Fibroblast of lung (primary cell): ENCODE measurements around the gene NRAP. TPM values are rescaled to one million over a fixed set of nuclear protein-coding genes. Genes with fewer than 3 reads are reported as not detected.

ENCODE experiments used
- DNase-seq, 2 donors: peaks; one replicate each; pipeline versions ENCODE4 v3.0.0 to v3.0.0-alpha.2; 2010; ENCODE audit warnings: low read depth in 2 of 2
- H2AFZ ChIP-seq: 2 replicates; pipeline ENCODE4 v1.5.1; 2012; ENCODE audit warnings: low read length, control low read depth, inconsistent platforms
- H3K27ac ChIP-seq: 2 replicates; pipeline ENCODE4 v1.5.1; 2011; ENCODE audit warnings: low read length, control low read depth; ENCODE audit not compliant: insufficient read depth
- H3K27me3 ChIP-seq: 2 replicates; pipeline ENCODE4 v1.5.1; 2011; ENCODE audit warnings: mild to moderate bottlenecking, low read length; ENCODE audit not compliant: control insufficient read depth, insufficient read depth
- H3K36me3 ChIP-seq: 2 replicates; pipeline ENCODE4 v1.5.1; 2011; ENCODE audit warnings: low read length; ENCODE audit not compliant: control insufficient read depth, insufficient read depth
- H3K4me1 ChIP-seq: 2 replicates; pipeline ENCODE4 v1.5.1; 2011; ENCODE audit warnings: low read length; ENCODE audit not compliant: control insufficient read depth, insufficient read depth; ENCODE audit errors: extremely low read depth
- H3K4me2 ChIP-seq: 2 replicates; pipeline ENCODE4 v1.5.1; 2011; ENCODE audit warnings: low read length, control low read depth; ENCODE audit not compliant: insufficient read depth; ENCODE audit errors: extremely low read depth
- H3K4me3 ChIP-seq, 4 experiments: fragments of 200-600 bp in 1 of 4; sonication (generic) in 1 of 4; replicated peaks in 1 of 4; 2 replicates each; pipeline ENCODE4 v1.5.1; 2011 to 2016; ENCODE audit warnings: low read length in 4 of 4, low read depth in 3 of 4, mild to moderate bottlenecking in 3 of 4, control low read depth in 2 of 4, inconsistent platforms in 1 of 4, mixed read lengths in 1 of 4; ENCODE audit not compliant: insufficient read depth in 1 of 4; ENCODE audit errors: control extremely low read depth in 1 of 4
- H3K79me2 ChIP-seq: 2 replicates; pipeline ENCODE4 v1.5.1; 2012; ENCODE audit warnings: mild to moderate bottlenecking, low read length, inconsistent platforms; ENCODE audit not compliant: control insufficient read depth, insufficient read depth
- H3K9ac ChIP-seq: 2 replicates; pipeline ENCODE4 v1.5.1; 2011; ENCODE audit warnings: mild to moderate bottlenecking, low read length, control low read depth; ENCODE audit not compliant: insufficient read depth
- H3K9me3 ChIP-seq: 2 replicates; pipeline ENCODE4 v1.5.1; 2012; ENCODE audit warnings: low read depth, low read length; ENCODE audit not compliant: control insufficient read depth, insufficient read depth
- H4K20me1 ChIP-seq: 2 replicates; pipeline ENCODE4 v1.5.1; 2011; ENCODE audit warnings: low read length; ENCODE audit not compliant: control insufficient read depth, insufficient read depth; ENCODE audit errors: extremely low read depth
- EZH2 ChIP-seq: IDR thresholded peaks from 2 replicates; pipeline ENCODE4 v1.5.1; 2012; ENCODE audit warnings: low read length, control low read depth, mild to moderate bottlenecking; ENCODE audit errors: missing control alignments
- polyA plus RNA-seq, 2 donors: library from polyadenylated mRNA; depleted of rRNA in 1 of 2; stranded (reverse) in 1 of 2; unstranded in 1 of 2; fragments of >200 nt; gene quantifications; 2 replicates each; pipeline ENCODE4 v1.2.1, GENCODE V29; 2011 to 2012; ENCODE audit warnings: missing spikeins in 1 of 2
- total RNA-seq: library from RNA; depleted of rRNA; stranded (reverse); fragments of >200 nt; gene quantifications from 2 replicates; pipeline ENCODE4 v1.2.1, GENCODE V29; 2014
- TF ChIP-seq, protein P1 (sequence below), 2 donors: IDR thresholded peaks in 1 of 2; conservative IDR thresholded peaks in 1 of 2; 1 replicate in 1 of 2; 2 replicates in 1 of 2; pipeline ENCODE4 v1.5.1; 2011 to 2012; ENCODE audit warnings: low read length in 2 of 2, control low read depth in 1 of 2, inconsistent platforms in 1 of 2, low read depth in 1 of 2, mild to moderate bottlenecking in 1 of 2

The NRAP gene
- total and polyA plus RNA-seq, 2 donors (not counting 1 experiment from before 2014, with no cell fraction given) = not detected

- no peak overlapping the region for H3K27ac ChIP-seq
- no peaks in the 10 kb centered on the region for H3K9me3 ChIP-seq
- no peaks in the 10 kb centered on the region for H3K27me3 ChIP-seq
- H2AFZ ChIP-seq = no peak overlapping the region
- no peaks in the 10 kb centered on the region for H4K20me1 ChIP-seq
- no peak overlapping the region for H3K9ac ChIP-seq
- TF ChIP-seq, protein P1, sequence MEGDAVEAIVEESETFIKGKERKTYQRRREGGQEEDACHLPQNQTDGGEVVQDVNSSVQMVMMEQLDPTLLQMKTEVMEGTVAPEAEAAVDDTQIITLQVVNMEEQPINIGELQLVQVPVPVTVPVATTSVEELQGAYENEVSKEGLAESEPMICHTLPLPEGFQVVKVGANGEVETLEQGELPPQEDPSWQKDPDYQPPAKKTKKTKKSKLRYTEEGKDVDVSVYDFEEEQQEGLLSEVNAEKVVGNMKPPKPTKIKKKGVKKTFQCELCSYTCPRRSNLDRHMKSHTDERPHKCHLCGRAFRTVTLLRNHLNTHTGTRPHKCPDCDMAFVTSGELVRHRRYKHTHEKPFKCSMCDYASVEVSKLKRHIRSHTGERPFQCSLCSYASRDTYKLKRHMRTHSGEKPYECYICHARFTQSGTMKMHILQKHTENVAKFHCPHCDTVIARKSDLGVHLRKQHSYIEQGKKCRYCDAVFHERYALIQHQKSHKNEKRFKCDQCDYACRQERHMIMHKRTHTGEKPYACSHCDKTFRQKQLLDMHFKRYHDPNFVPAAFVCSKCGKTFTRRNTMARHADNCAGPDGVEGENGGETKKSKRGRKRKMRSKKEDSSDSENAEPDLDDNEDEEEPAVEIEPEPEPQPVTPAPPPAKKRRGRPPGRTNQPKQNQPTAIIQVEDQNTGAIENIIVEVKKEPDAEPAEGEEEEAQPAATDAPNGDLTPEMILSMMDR (conservative IDR thresholded peaks at IDR 0.05 in 1 of 2, IDR thresholded peaks at IDR 0.05 in 1 of 2; ENCODE audit: low read depth in 1 of 2, low read length in 2 of 2) = no peak
- TF ChIP-seq EZH2 = no peak
- H3K4me2 ChIP-seq = no peak overlapping the region
- no peak for DNase-seq
- H3K4me3 ChIP-seq = no peak overlapping the region
- H3K79me2 ChIP-seq = no peaks in the 10 kb centered on the region
- peaks cover 2% of the 10 kb centered on the region for H3K4me1 ChIP-seq
- no peaks in the 10 kb centered on the region for H3K36me3 ChIP-seq
These were observed 49.2 kb upstream of the NRAP start for GRCh38 chr10:113712755-113713639.

DNA sequence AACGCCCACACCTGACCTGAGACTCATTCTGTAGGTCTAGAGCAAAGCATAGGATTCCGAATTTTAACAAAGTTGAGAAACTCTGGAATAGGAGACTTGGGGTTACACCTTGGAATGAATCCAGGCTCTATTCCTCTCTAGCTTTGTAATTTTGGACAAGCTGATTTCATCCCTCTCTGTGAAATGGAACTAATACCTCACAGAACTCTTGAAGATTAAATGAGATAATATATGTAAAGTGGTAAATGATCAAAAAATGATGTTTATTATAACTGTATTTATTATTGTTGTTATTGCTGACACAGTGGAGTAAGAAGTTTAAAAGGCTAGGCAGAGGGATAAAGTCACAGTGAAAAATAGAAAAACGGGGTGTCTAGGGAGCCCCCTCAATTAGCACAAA is 48.2 kb upstream of the NRAP start:
- DNase-seq = no peak
- no peaks in the 10 kb centered on the region for H3K27me3 ChIP-seq
- peaks cover 2% of the 10 kb centered on the region for H3K4me1 ChIP-seq
- TF ChIP-seq EZH2 = no peak
- TF ChIP-seq, protein P1 (conservative IDR thresholded peaks at IDR 0.05 in 1 of 2, IDR thresholded peaks at IDR 0.05 in 1 of 2; ENCODE audit: low read depth in 1 of 2, low read length in 2 of 2) = no peak
- H3K9ac ChIP-seq = no peak overlapping the region
- no peaks in the 10 kb centered on the region for H3K9me3 ChIP-seq
- no peak overlapping the region for H2AFZ ChIP-seq
- no peak overlapping the region for H3K4me2 ChIP-seq
- H3K4me3 ChIP-seq = no peak overlapping the region
- H3K27ac ChIP-seq = no peak overlapping the region
- H4K20me1 ChIP-seq = no peaks in the 10 kb centered on the region
- H3K36me3 ChIP-seq = no peaks in the 10 kb centered on the region
- H3K79me2 ChIP-seq = no peaks in the 10 kb centered on the region

DNA sequence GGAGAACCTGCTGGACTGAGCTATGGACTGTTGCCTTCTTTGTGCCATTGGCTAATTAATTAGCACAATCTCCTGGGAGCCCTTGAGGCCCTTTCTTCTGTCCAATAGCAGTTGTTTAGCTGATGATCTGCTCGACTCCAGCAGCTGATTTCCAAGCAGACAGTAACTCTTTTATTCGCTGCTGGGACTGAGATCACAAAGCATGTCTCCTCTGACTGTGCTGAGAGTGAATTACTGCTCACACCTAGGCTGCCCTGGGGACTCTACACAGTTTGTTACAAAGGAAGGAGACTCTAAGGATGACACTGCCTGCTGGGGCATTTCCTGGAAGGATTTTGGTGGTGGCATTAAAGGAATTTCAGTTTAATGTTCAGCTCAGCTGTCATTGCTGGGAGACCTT is 47.3 kb upstream of the NRAP start:
- Histone ChIP-seq H2AFZ (no peak overlapping the region), H3K4me2 (no peak overlapping the region), H3K9me3 (no peaks in the 10 kb centered on the region), H3K79me2 (no peaks in the 10 kb centered on the region), H3K4me3 (no peak overlapping the region), H3K9ac (no peak overlapping the region), H4K20me1 (no peaks in the 10 kb centered on the region), H3K36me3 (no peaks in the 10 kb centered on the region), H3K27me3 (no peaks in the 10 kb centered on the region), H3K27ac (no peak overlapping the region), H3K4me1 (peaks cover 2% of the 10 kb centered on the region)
- TF ChIP-seq, protein P1 (conservative IDR thresholded peaks at IDR 0.05 in 1 of 2, IDR thresholded peaks at IDR 0.05 in 1 of 2; ENCODE audit: low read depth in 1 of 2, low read length in 2 of 2) = no peak
- TF ChIP-seq EZH2 = no peak
- no peak for DNase-seq
